SK-N-SH (cell line): ENCODE results near the gene NAPB. TPM values are rescaled to one million over a fixed set of nuclear protein-coding genes. Genes with fewer than 3 reads are reported as not detected.
A peak's percentile ranks its signal among the peaks of the same experiment; 100 is the strongest.

Experiments
- CTCF ChIA-PET: fragments of 300-600, 350-600 bp; formaldehyde crosslinking; extraction: SDS; loops from one replicate; lab custom pipeline; 2021; lab: Yijun Ruan, JAX
- POLR2A ChIA-PET: fragments of 350-600 bp; sonication (Branson Sonifier 250); formaldehyde crosslinking; extraction: SDS; loops from one replicate; lab custom pipeline; 2020; ENCODE audit warnings: antibody characterized with exemption, inconsistent platforms; lab: Yijun Ruan, JAX
- DNase-seq: peaks from one replicate; pipeline ENCODE4 v3.0.0; 2012
- H2AFZ ChIP-seq: fragments of 200-600 bp; sonication (generic); 2 replicates; pipeline ENCODE4 v1.8.1; 2016; ENCODE audit warnings: antibody characterized with exemption, mild to moderate bottlenecking, low read depth
- H3F3A ChIP-seq: fragments of 200-600 bp; sonication (generic); replicated peaks from 2 replicates; pipeline ENCODE3; 2016; ENCODE audit warnings: antibody characterized with exemption, mild to moderate bottlenecking; ENCODE audit not compliant: insufficient read depth
- H3K27ac ChIP-seq, 2 experiments: fragments of 200-500 bp in 1 of 2; fragments of 200-600 bp in 1 of 2; sonication (Bioruptor generic) in 1 of 2; sonication (generic), shearing (Covaris generic) in 1 of 2; 2 replicates each; pipeline versions ENCODE4 v1.5.1 to v1.6.1; 2014 to 2016; ENCODE audit warnings: low read depth in 2 of 2, inconsistent platforms in 1 of 2, low read length in 1 of 2, mild to moderate bottlenecking in 1 of 2, mixed read lengths in 1 of 2
- H3K27me3 ChIP-seq: fragments of 200-600 bp; sonication (generic), shearing (Covaris generic); 2 replicates; pipeline ENCODE4 v1.6.1; 2016; ENCODE audit warnings: mixed run types; ENCODE audit not compliant: insufficient read depth
- H3K36me3 ChIP-seq, 2 experiments: fragments of 200-500 bp in 1 of 2; fragments of 200-600 bp in 1 of 2; sonication (Bioruptor generic) in 1 of 2; sonication (generic) in 1 of 2; replicated peaks in 1 of 2; 2 replicates each; pipeline versions ENCODE3 to v1.5.1; 2014 to 2016; ENCODE audit warnings: low read length in 1 of 2, mild to moderate bottlenecking in 1 of 2; ENCODE audit not compliant: insufficient read depth in 2 of 2, control insufficient read depth in 1 of 2
- H3K4me1 ChIP-seq, 2 experiments: fragments of 200-500 bp in 1 of 2; fragments of 200-600 bp in 1 of 2; sonication (Bioruptor generic) in 1 of 2; sonication (generic), shearing (Covaris generic) in 1 of 2; 2 replicates each; pipeline versions ENCODE4 v1.5.1 to v1.6.1; 2014 to 2016; ENCODE audit warnings: low read depth in 1 of 2, low read length in 1 of 2, mixed run types in 1 of 2; ENCODE audit not compliant: insufficient read depth in 2 of 2, control insufficient read depth in 1 of 2
- H3K4me2 ChIP-seq: fragments of 200-600 bp; sonication (generic), shearing (Covaris generic); 2 replicates; pipeline ENCODE4 v1.6.1; 2017; ENCODE audit warnings: mixed run types
- H3K4me3 ChIP-seq, 2 experiments: fragments of 200-500 bp in 1 of 2; fragments of 200-600 bp in 1 of 2; sonication (Bioruptor generic) in 1 of 2; sonication (generic), shearing (Covaris generic) in 1 of 2; 2 replicates each; pipeline versions ENCODE4 v1.5.1 to v1.8.1; 2014 to 2016; ENCODE audit warnings: low read depth in 2 of 2, inconsistent platforms in 1 of 2, low read length in 1 of 2, mild to moderate bottlenecking in 1 of 2, mixed read lengths in 1 of 2, moderate library complexity in 1 of 2
- H3K79me2 ChIP-seq: fragments of 200-600 bp; sonication (generic); 2 replicates; pipeline ENCODE4 v1.8.1; 2017; ENCODE audit warnings: mild to moderate bottlenecking; ENCODE audit not compliant: insufficient read depth
- H3K9ac ChIP-seq: fragments of 200-600 bp; sonication (generic); 2 replicates; pipeline ENCODE4 v1.6.1; 2017; ENCODE audit warnings: mixed run types
- H3K9me2 ChIP-seq: fragments of 200-600 bp; sonication (generic); 2 replicates; pipeline ENCODE4 v1.6.1; 2017; ENCODE audit warnings: mixed run types
- H3K9me3 ChIP-seq: fragments of 200-600 bp; sonication (generic); 2 replicates; pipeline ENCODE4 v1.6.1; 2017; ENCODE audit warnings: mixed run types, mild to moderate bottlenecking, moderate library complexity
- H4K20me1 ChIP-seq: fragments of 200-600 bp; sonication (generic); 2 replicates; pipeline ENCODE4 v1.6.1; 2017; ENCODE audit warnings: mild to moderate bottlenecking, mixed run types; ENCODE audit not compliant: insufficient read depth
- ELF1 ChIP-seq: IDR thresholded peaks from 2 replicates; pipeline ENCODE4 v1.4.0; 2012
- FOXM1 ChIP-seq: IDR thresholded peaks from 2 replicates; pipeline ENCODE4 v1.4.0; 2012; ENCODE audit warnings: low read depth, mild to moderate bottlenecking
- GATA2 ChIP-seq: sonication (generic); formaldehyde crosslinking; IDR thresholded peaks from 2 replicates; pipeline ENCODE4 v1.5.0; 2020; ENCODE audit warnings: mild to moderate bottlenecking, missing genetic modification reagents
- NFIC ChIP-seq: IDR thresholded peaks from 2 replicates; pipeline ENCODE4 v1.4.0; 2012; ENCODE audit warnings: borderline replicate concordance
- TAF1 ChIP-seq: IDR thresholded peaks from 2 replicates; pipeline ENCODE4 v1.6.1; 2012; ENCODE audit warnings: low read depth, mild to moderate bottlenecking, low read length, moderate library complexity, borderline replicate concordance
- WGBS: methylation state at CpG from one replicate; pipeline ENCODE4 v1.1.6; 2017; ENCODE audit warnings: low lambda C conversion rate; 5-methylcytosine and 5-hydroxymethylcytosine counted together
- polyA plus RNA-seq, 3 experiments: library from polyadenylated mRNA; depleted of rRNA; stranded (reverse); fragments of >200 nt; gene quantifications; 2 replicates each; pipeline ENCODE4 v1.2.3, GENCODE V29; 2012
- TF ChIP-seq, protein P1 (sequence below): fragments of 200-600 bp; sonication (generic); IDR thresholded peaks from 2 replicates; pipeline ENCODE4 v1.6.1; 2017; ENCODE audit warnings: antibody characterized with exemption, mild to moderate bottlenecking, moderate library complexity
- TF ChIP-seq, protein P2 (sequence below): IDR thresholded peaks from 2 replicates; pipeline ENCODE4 v1.4.0; 2012; ENCODE audit warnings: low read depth, borderline replicate concordance
- TF ChIP-seq, protein P3 (sequence below): IDR thresholded peaks from 2 replicates; pipeline ENCODE4 v1.6.1; 2012; ENCODE audit warnings: mild to moderate bottlenecking, low read depth, low read length, moderate library complexity
- TF ChIP-seq, protein P4 (sequence below): IDR thresholded peaks from 2 replicates; pipeline ENCODE4; 2012

NAPB gene
- polyA plus RNA-seq, 1 of the 3 experiments (the other 2 are of a cell fraction), result 3.0 TPM

- H3K4me2 ChIP-seq, result peak overlapping the region; percentile 96
- peak overlapping the region; percentile 81 to 87 for H3K4me3 ChIP-seq
- POLR2A ChIA-PET, result interaction anchor here (3.2 kb wide), 1 partner anchor 12 kb away, joined by 11 read pairs; the partner anchor contains the start of gene NXT1
- H2AFZ ChIP-seq, result peak overlapping the region; percentile 60; the same call in 1 of the 2 replicates
- H4K20me1 ChIP-seq, result peaks cover 46% of the 10 kb centered on the region
- CTCF ChIA-PET, result interaction anchor here (0.8 to 1.0 kb wide), 2 partner anchors 55 to 57 kb away, joined by 3 to 4 read pairs; no protein-coding TSS in a partner anchor
- TF ChIP-seq, protein P1, sequence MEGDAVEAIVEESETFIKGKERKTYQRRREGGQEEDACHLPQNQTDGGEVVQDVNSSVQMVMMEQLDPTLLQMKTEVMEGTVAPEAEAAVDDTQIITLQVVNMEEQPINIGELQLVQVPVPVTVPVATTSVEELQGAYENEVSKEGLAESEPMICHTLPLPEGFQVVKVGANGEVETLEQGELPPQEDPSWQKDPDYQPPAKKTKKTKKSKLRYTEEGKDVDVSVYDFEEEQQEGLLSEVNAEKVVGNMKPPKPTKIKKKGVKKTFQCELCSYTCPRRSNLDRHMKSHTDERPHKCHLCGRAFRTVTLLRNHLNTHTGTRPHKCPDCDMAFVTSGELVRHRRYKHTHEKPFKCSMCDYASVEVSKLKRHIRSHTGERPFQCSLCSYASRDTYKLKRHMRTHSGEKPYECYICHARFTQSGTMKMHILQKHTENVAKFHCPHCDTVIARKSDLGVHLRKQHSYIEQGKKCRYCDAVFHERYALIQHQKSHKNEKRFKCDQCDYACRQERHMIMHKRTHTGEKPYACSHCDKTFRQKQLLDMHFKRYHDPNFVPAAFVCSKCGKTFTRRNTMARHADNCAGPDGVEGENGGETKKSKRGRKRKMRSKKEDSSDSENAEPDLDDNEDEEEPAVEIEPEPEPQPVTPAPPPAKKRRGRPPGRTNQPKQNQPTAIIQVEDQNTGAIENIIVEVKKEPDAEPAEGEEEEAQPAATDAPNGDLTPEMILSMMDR, result 0 out of 2 replicates have a peak, but pooled peaks have one; percentile 7
- TF ChIP-seq TAF1, result 0 out of 2 replicates have a peak, but pooled peaks have one; percentile 3
- TF ChIP-seq, protein P2, sequence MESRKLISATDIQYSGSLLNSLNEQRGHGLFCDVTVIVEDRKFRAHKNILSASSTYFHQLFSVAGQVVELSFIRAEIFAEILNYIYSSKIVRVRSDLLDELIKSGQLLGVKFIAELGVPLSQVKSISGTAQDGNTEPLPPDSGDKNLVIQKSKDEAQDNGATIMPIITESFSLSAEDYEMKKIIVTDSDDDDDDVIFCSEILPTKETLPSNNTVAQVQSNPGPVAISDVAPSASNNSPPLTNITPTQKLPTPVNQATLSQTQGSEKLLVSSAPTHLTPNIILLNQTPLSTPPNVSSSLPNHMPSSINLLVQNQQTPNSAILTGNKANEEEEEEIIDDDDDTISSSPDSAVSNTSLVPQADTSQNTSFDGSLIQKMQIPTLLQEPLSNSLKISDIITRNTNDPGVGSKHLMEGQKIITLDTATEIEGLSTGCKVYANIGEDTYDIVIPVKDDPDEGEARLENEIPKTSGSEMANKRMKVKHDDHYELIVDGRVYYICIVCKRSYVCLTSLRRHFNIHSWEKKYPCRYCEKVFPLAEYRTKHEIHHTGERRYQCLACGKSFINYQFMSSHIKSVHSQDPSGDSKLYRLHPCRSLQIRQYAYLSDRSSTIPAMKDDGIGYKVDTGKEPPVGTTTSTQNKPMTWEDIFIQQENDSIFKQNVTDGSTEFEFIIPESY, result no peak
- H3F3A ChIP-seq, result peaks cover 26% of the 10 kb centered on the region
- H3K4me1 ChIP-seq, result peaks cover 19 to 20% of the 10 kb centered on the region in 2 experiments; a peak in 3 of 4 replicates
- DNase-seq, result no peak
- H3K9me2 ChIP-seq, result no peaks in the 10 kb centered on the region
- no peaks in the 10 kb centered on the region for H3K27me3 ChIP-seq
- H3K27ac ChIP-seq, result peak overlapping the region; percentile 73 to 79
- H3K79me2 ChIP-seq, result peaks cover 53% of the 10 kb centered on the region
- H3K9ac ChIP-seq, result peak overlapping the region; percentile 89
- 20% methylated on average over 6 of the region's 50 CpGs for WGBS
- peaks cover 24 to 33% of the 10 kb centered on the region in 2 experiments for H3K36me3 ChIP-seq
- H3K9me3 ChIP-seq, result no peaks in the 10 kb centered on the region
Measured at GRCh38 chr20:23362392-23363256, 58.7 kb downstream of the NAPB start.

DNA sequence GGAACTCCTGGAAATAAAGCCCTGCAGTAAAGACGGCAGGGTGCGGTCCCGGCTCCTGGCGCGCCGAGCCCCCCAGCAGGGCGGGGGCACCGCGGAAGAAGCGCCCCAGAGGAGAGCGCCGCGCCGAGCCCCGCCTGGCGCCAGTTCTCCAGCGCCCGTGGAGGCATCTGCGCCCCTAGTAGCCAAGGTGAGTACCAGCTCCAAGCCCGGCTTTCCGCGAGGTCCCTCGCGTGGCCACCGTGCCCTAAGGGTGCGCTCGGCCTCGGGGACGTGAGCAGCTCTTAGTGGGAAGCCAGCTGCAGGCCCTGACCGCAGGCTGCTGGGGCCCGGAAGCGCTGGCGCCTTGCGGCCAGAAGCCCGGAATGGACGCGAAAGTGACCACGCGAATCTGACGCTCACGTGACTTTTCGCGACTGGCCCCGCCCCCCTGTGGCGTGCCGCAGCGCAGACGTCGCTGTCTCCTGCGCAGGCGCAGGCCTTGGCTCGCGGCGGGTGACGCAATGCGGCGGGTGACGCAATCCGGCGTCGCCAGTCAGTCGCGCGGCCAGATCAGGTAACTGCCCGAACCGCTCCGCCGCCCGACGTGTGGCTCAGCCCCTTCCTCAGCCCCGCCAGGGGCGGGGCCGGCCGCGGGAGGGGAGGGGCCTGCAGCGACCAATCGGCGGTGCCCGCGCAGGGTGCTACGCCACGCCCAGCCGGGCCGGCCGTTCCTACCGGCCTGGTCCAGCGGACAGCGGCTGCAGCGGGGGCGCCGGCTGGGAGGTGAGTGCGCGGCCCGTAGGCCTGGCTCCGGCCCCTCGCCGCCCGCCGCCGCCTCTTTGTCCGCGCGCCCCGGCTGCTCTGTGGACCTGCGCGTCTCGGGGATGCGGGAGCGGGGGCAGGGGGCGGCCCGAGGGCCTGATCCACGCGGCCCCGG lies 59.6 kb downstream of the NAPB start, which contains the start of gene GZF1:
GZF1 (plus strand) TSS at position 707 of the 916 bp plus-strand sequence. CDS start 2,202 bp downstream, outside the sequence.
- no peaks in the 10 kb centered on the region for H3K9me3 ChIP-seq
- peak within 1 kb of the TSS; percentile 60 for H2AFZ ChIP-seq
- H3K27ac ChIP-seq, result peak within 1 kb of the TSS; percentile 95 to 96
- peaks cover 37% of the 10 kb centered on the region for H4K20me1 ChIP-seq
- H3K79me2 ChIP-seq, result peaks cover 44% of the 10 kb centered on the region
- H3K9me2 ChIP-seq, result no peaks in the 10 kb centered on the region
- ChIA-PET POLR2A (interaction anchor here (3.2 kb wide), 1 partner anchor 11 kb away, joined by 11 read pairs; the partner anchor contains the start of gene NXT1), CTCF (interaction anchor here (0.8 to 1.3 kb wide), 5 partner anchors 12 to 80 kb away, joined by 3 to 4 read pairs (median 3); no protein-coding TSS in a partner anchor)
- DNase-seq, result peak; percentile 98
- H3K4me1 ChIP-seq, result peaks cover 12 to 25% of the 10 kb centered on the region in 2 experiments; a peak in 3 of 4 replicates
- peak within 1 kb of the TSS; percentile 91 for H3K9ac ChIP-seq
- peaks cover 17% of the 10 kb centered on the region for H3F3A ChIP-seq
- H3K4me2 ChIP-seq, result peak within 1 kb of the TSS; percentile 96
- no peaks in the 10 kb centered on the region for H3K27me3 ChIP-seq
- H3K4me3 ChIP-seq, result peak within 1 kb of the TSS; percentile 81 to 87
- 0% methylated on average over 14 of the region's 114 CpGs for WGBS
- H3K36me3 ChIP-seq, result peaks cover 19 to 24% of the 10 kb centered on the region in 2 experiments
- TF ChIP-seq NFIC (0 out of 2 replicates have a peak, but pooled peaks have one; percentile 23), GATA2 (CRISPR knock-in tag) (no peak), FOXM1 (no peak), ELF1 (peak; percentile 91)
- TF ChIP-seq, protein P2, result no peak
- TF ChIP-seq, protein P3, sequence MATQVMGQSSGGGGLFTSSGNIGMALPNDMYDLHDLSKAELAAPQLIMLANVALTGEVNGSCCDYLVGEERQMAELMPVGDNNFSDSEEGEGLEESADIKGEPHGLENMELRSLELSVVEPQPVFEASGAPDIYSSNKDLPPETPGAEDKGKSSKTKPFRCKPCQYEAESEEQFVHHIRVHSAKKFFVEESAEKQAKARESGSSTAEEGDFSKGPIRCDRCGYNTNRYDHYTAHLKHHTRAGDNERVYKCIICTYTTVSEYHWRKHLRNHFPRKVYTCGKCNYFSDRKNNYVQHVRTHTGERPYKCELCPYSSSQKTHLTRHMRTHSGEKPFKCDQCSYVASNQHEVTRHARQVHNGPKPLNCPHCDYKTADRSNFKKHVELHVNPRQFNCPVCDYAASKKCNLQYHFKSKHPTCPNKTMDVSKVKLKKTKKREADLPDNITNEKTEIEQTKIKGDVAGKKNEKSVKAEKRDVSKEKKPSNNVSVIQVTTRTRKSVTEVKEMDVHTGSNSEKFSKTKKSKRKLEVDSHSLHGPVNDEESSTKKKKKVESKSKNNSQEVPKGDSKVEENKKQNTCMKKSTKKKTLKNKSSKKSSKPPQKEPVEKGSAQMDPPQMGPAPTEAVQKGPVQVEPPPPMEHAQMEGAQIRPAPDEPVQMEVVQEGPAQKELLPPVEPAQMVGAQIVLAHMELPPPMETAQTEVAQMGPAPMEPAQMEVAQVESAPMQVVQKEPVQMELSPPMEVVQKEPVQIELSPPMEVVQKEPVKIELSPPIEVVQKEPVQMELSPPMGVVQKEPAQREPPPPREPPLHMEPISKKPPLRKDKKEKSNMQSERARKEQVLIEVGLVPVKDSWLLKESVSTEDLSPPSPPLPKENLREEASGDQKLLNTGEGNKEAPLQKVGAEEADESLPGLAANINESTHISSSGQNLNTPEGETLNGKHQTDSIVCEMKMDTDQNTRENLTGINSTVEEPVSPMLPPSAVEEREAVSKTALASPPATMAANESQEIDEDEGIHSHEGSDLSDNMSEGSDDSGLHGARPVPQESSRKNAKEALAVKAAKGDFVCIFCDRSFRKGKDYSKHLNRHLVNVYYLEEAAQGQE, result no peak
- TF ChIP-seq, protein P4, sequence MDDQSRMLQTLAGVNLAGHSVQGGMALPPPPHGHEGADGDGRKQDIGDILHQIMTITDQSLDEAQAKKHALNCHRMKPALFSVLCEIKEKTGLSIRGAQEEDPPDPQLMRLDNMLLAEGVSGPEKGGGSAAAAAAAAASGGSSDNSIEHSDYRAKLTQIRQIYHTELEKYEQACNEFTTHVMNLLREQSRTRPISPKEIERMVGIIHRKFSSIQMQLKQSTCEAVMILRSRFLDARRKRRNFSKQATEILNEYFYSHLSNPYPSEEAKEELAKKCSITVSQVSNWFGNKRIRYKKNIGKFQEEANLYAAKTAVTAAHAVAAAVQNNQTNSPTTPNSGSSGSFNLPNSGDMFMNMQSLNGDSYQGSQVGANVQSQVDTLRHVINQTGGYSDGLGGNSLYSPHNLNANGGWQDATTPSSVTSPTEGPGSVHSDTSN, result no peak; the same call in 1 of the 2 replicates
